ENCODE results near the gene C1QTNF8.

GRCh38 chr16:1077877-1078578 lies 18.0 kb downstream of the C1QTNF8 start:
- TF ChIP-seq ZFP1 (CRISPR knock-in tag; IDR thresholded peaks at IDR 0.05) (no peak), PBX3 (CRISPR knock-in tag; IDR thresholded peaks at IDR 0.05; ENCODE audit: borderline replicate concordance) (no peak), POLR2A (IDR thresholded peaks at IDR 0.05; ENCODE audit: insufficient read depth in 1 of 2, low read depth in 2 of 2, low read length in 2 of 2) (no peak), SP1 (IDR thresholded peaks at IDR 0.05) (no peak), SP1 (CRISPR knock-in tag; IDR thresholded peaks at IDR 0.05) (no peak), AFF4 (CRISPR knock-in tag; IDR thresholded peaks at IDR 0.05) (no peak), MAX (IDR thresholded peaks at IDR 0.05) (no peak), CTCF (CRISPR knock-in tag; IDR thresholded peaks at IDR 0.05) (no peak)
